Fibroblast of mammary gland (primary cell): ENCODE results near the gene GYPC.
"Not testable (repeated sequence)": the region's sequence is repeated elsewhere in the genome, so short reads cannot be mapped to it uniquely, and the experiment has no call there.

ENCODE experiments used
- DNase-seq: peaks from one replicate; pipeline ENCODE4 v3.0.0-alpha.2; 2010; ENCODE audit warnings: low read depth
- H3K4me3 ChIP-seq: 2 replicates; pipeline ENCODE4 v1.5.1; 2011; ENCODE audit warnings: low read depth, mild to moderate bottlenecking, low read length, moderate library complexity; ENCODE audit not compliant: control insufficient read depth
- TF ChIP-seq, protein P1 (sequence below): conservative IDR thresholded peaks from 2 replicates; pipeline ENCODE4 v1.5.1; 2011; ENCODE audit warnings: low read depth, low read length, inconsistent platforms; ENCODE audit not compliant: control insufficient read depth, insufficient read depth

The GYPC gene

DNA sequence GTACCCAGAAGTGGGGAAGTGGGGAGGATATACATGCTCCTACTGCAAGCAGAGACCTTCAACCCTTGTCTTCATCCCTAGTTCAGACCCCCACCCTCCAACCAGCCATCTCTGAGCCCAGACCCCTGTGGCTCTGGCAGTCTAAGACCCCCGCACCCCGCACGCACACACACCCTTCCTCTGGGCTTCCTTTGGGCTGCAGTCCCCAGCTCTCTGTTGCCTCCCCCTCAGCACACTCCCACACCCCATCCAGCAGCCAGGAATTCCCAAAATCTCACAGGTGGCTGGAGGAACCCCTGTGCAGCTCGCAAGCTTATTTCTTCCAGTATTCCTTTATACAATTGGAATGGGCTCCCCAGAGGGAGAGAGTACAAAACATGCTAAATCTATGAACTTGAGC, 13.9 kb upstream of the GYPC start:
- TF ChIP-seq, protein P1, sequence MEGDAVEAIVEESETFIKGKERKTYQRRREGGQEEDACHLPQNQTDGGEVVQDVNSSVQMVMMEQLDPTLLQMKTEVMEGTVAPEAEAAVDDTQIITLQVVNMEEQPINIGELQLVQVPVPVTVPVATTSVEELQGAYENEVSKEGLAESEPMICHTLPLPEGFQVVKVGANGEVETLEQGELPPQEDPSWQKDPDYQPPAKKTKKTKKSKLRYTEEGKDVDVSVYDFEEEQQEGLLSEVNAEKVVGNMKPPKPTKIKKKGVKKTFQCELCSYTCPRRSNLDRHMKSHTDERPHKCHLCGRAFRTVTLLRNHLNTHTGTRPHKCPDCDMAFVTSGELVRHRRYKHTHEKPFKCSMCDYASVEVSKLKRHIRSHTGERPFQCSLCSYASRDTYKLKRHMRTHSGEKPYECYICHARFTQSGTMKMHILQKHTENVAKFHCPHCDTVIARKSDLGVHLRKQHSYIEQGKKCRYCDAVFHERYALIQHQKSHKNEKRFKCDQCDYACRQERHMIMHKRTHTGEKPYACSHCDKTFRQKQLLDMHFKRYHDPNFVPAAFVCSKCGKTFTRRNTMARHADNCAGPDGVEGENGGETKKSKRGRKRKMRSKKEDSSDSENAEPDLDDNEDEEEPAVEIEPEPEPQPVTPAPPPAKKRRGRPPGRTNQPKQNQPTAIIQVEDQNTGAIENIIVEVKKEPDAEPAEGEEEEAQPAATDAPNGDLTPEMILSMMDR: no peak
- H3K4me3 ChIP-seq: no peak overlapping the region
- DNase-seq: no peak

DNA sequence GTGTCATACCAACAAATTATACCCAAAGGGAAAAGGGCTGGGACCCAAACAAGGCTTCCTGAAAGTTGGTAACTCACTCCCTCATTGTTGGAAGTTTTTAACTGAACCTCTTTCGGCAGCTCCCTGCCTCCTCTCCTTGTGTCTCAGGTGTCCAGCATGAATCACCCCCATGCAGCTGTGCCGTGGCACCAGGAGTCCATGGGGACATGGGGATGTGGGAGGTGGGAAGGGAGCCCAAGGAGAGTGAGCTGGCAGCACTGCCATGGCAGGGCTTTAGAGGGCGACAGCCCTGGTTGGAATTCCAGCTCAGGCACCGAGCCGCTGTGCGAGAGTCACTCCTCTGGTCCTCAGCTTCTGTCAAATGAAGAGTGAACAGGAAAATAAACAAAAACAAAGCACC, 12.5 kb upstream of the GYPC start:
- no peak overlapping the region for H3K4me3 ChIP-seq
- DNase-seq: no peak
- TF ChIP-seq, protein P1: no peak

GRCh38 chr2:126643972-126644371, 12.0 kb upstream of the GYPC start:
- DNase-seq: no peak
- TF ChIP-seq, protein P1: no peak
- H3K4me3 ChIP-seq: no peak overlapping the region

- TF ChIP-seq, protein P1: no peak
- no peak overlapping the region for H3K4me3 ChIP-seq
- DNase-seq: peak; percentile 21
These were observed 11.2 kb upstream of the GYPC start for GRCh38 chr2:126644630-126645191.

DNA sequence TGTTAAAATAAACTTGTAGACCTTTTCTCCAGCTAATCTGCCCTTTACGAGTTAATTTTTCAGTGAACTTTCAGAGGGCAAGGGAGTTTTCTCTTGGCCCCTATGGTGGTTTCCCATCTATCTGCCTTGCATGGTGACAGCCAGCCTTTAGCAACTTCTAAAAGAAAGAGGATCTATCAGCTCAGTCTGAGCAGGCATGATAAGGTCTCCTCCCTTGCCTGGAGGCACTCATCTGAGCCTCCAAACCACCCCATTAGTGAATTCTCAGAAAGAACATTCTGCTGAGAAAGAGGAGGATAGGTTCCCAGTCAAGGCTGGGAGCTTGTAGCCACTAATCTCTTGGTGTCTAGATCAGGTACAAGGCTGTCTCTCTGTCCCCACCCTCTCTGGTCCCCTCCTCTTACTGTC, 10.7 kb upstream of the GYPC start:
- TF ChIP-seq, protein P1: no peak
- H3K4me3 ChIP-seq: no peak overlapping the region
- DNase-seq: no peak

DNA sequence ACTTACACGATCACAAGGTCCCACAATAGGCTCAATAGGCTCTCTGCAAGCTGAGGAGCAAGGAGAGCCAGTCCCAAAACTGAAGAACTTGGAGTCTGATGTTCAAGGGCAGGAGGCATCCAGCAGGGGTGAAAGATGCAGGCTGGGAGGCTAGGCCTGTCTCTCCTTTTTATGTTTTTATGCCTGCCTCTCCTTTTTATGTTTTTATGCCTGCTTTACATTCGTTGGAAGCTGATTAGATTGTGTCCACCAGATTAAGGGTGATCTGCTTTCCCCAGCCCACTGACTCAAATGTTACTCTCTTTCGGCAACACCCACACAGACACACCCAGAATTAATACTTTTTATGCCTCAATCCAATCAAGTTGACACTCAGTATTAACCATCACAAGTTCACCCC, 9.9 kb upstream of the GYPC start:
- DNase-seq: no peak
- no peak overlapping the region for H3K4me3 ChIP-seq
- TF ChIP-seq, protein P1: no peak

DNA sequence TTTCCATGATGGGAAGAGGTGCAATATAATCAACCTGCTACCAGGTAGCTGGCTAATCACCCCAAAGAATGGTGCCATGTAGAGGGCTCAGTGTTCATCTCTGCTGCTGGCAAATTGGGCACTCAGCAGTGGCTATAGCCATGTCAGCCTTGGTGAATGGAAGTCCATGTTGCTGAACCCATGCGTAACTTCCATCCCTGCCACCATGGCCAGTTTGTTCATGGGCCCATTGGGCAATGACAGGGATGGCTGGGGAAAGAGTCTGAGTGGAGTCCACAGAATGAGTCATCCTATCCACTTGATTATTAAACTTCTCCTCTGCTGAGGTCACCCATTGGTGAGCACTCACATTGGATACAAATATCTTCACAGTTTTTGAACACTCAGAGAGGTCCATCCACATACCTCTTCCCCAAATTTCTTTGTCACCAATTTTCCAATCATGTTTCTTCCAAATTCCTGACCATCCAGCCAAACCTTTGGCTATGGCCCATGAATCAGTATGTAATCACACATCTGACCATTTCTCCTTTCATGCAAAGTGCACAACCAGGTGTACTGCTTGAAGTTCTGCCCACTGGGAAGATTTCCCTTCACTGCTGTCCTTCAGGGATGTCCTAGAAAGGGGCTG, 8.1 kb upstream of the GYPC start:
- peak; percentile 19 for DNase-seq
- H3K4me3 ChIP-seq: not testable (repeated sequence)

DNA sequence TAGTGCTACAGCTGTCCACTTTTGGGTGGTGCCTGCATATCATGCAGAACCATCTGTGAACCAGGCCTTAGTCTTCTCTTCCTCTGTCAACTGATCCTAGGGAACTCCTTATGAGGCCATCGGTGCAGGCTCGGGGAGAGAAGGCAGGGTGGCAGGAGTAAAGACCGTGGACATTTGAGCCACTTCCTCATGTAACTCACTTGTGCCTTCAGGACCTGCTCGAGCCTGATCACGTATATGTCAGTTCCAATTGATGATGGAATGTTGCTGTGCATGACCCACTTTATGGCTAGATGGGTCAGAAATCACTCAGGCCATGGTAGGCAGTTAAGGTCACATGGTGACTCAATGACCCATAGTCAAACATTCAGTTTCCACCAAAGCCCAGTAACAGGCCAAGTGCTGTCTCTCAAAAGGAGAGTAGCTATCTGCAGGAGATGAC, 7.6 kb upstream of the GYPC start:
- DNase-seq: not testable (repeated sequence)

More for the DNA sequence above, 7.6 kb upstream of the GYPC start:
- H3K4me3 ChIP-seq: not testable (repeated sequence)
